Neural crest cell (in vitro differentiated cells): Measurements from ENCODE around the gene WFIKKN2. TPM values are rescaled to one million over a fixed set of nuclear protein-coding genes. Genes with fewer than 3 reads are reported as not detected.
A peak's percentile ranks its signal among the peaks of the same experiment; 100 is the strongest.

Source experiments
- DNase-seq: peaks from one replicate; pipeline ENCODE4 v3.0.0; 2021; ENCODE audit warnings: low read depth, mixed read lengths, low spot score
- H3K27ac Mint-ChIP-seq: one replicate; pipeline ENCODE4 v1.8.0; 2021; ENCODE audit warnings: mild to moderate bottlenecking, mixed read lengths; ENCODE audit not compliant: unreplicated experiment
- H3K27me3 Mint-ChIP-seq: 2 replicates; pipeline ENCODE4 v1.8.0; 2021; ENCODE audit warnings: low read depth, mild to moderate bottlenecking, mixed read lengths
- H3K36me3 Mint-ChIP-seq: 2 replicates; pipeline ENCODE4 v1.8.0; 2021; ENCODE audit warnings: low read depth, mild to moderate bottlenecking, mixed read lengths
- H3K4me1 Mint-ChIP-seq: 2 replicates; pipeline ENCODE4 v1.8.0; 2021; ENCODE audit warnings: mixed read lengths
- H3K4me3 Mint-ChIP-seq: one replicate; pipeline ENCODE4 v1.8.0; 2021; ENCODE audit warnings: mild to moderate bottlenecking, mixed read lengths
- H3K9me3 Mint-ChIP-seq: 2 replicates; pipeline ENCODE4 v1.8.0; 2021; ENCODE audit warnings: mixed read lengths
- total RNA-seq: library from RNA; stranded (reverse); gene quantifications from 2 replicates; pipeline ENCODE4 v1.2.1, GENCODE V29; 2021
- TF ChIP-seq, protein P1 (sequence below): fragments of 200-600 bp; sonication (generic); conservative IDR thresholded peaks from 2 replicates; pipeline ENCODE4 v1.5.0; 2021; ENCODE audit warnings: antibody characterized with exemption, mild to moderate bottlenecking

The WFIKKN2 gene
- total RNA-seq, 1 donor from 2014 or later: 0.09 TPM

- Mint-ChIP-seq H3K4me1 (peaks cover 48% of the 10 kb centered on the region), H3K27me3 (no peaks in the 10 kb centered on the region), H3K4me3 (no peak overlapping the region), H3K36me3 (no peaks in the 10 kb centered on the region), H3K27ac (peak overlapping the region; percentile 92), H3K9me3 (no peaks in the 10 kb centered on the region)
- DNase-seq: no peak
- TF ChIP-seq, protein P1, sequence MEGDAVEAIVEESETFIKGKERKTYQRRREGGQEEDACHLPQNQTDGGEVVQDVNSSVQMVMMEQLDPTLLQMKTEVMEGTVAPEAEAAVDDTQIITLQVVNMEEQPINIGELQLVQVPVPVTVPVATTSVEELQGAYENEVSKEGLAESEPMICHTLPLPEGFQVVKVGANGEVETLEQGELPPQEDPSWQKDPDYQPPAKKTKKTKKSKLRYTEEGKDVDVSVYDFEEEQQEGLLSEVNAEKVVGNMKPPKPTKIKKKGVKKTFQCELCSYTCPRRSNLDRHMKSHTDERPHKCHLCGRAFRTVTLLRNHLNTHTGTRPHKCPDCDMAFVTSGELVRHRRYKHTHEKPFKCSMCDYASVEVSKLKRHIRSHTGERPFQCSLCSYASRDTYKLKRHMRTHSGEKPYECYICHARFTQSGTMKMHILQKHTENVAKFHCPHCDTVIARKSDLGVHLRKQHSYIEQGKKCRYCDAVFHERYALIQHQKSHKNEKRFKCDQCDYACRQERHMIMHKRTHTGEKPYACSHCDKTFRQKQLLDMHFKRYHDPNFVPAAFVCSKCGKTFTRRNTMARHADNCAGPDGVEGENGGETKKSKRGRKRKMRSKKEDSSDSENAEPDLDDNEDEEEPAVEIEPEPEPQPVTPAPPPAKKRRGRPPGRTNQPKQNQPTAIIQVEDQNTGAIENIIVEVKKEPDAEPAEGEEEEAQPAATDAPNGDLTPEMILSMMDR: no peak
Measured at GRCh38 chr17:50891577-50891989, 56.2 kb downstream of the WFIKKN2 start.

Other genes starting within 250 kb of the WFIKKN2 start
- not detected in 2 replicates for gene ABCC3, start 200.7 kb upstream of the WFIKKN2 start, total RNA-seq
- 62.0 and 64.0 TPM in 2 replicates for gene ANKRD40, start 127.7 kb upstream of the WFIKKN2 start, total RNA-seq
- gene LUC7L3, start 116.0 kb upstream of the WFIKKN2 start, total RNA-seq: 175 and 188 TPM in 2 replicates
- gene ANKRD40CL, start 68.1 kb upstream of the WFIKKN2 start, total RNA-seq: not detected in 2 replicates
- gene TOB1, start 30.8 kb downstream of the WFIKKN2 start, total RNA-seq: 26.2 and 29.5 TPM in 2 replicates